Hematopoietic multipotent progenitor cell treated with erythropoietin and hydrocortisone succinate and interleukin-3 and kit ligand, for 4 days (in vitro differentiated cells): ENCODE measurements around the gene EBI3.
"Not testable (repeated sequence)": the region's sequence is repeated elsewhere in the genome, so short reads cannot be mapped to it uniquely, and the experiment has no call there.

ENCODE experiments used
- DNase-seq: peaks from one replicate; pipeline ENCODE4 v3.0.0-alpha.2; 2015

The EBI3 gene

GRCh38 chr19:4229179-4229931, at the start of gene EBI3:
TSS of gene EBI3 (plus strand) at chr19:4229523. CDS start at chr19:4229551, 28 bp downstream.
- peak; percentile 24 for DNase-seq

GRCh38 chr19:4181053-4181508, 48.2 kb upstream of the EBI3 start:
- DNase-seq = peak; percentile 87

GRCh38 chr19:4182084-4182810, 47.1 kb upstream of the EBI3 start, which contains the start of the genes ANKRD24 and SIRT6:
TSS of gene ANKRD24 (plus strand) at chr19:4182689. CDS start at chr19:4186426, 3,737 bp downstream.
TSS of gene SIRT6 (minus strand) at chr19:4182563. CDS start at chr19:4182539, 24 bp downstream.
- DNase-seq = peak; percentile 98

DNA sequence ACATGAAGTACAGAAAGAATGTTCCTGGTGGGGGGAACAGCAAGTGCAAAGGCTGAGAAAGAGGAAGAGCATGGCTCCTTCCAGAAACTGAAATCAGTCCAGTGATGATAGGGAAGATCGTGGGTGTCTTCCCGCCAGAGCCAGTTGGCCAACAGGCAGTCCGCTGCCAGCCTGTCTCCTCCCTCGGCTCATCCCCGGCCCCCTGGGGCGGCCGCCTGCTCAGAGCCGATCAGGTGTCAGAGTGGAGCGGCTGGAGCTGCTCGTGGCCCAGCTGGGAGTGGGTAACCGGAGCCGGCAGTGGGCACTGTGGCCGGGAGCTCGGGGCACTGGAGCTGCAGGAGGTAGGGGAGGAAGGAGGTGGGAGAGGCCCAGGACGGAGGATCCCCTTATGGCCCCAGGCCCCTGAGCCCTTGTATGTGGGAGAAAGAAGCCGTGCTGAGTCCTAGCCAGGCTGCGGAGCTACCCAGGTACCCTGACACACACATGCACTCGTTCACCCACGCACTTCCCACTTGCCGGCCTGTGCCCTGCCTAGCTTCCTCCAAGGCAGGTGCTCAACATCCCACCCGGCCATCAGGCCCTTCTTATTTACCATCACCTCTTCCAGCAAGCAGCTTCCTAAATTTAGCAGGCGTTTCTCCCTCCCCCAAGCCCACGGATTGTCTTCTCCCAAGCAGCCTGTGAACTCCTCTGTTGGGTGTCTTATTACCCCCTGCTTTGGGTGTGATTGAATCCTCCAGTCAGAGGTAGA, 45.2 kb upstream of the EBI3 start:
- no peak for DNase-seq

DNA sequence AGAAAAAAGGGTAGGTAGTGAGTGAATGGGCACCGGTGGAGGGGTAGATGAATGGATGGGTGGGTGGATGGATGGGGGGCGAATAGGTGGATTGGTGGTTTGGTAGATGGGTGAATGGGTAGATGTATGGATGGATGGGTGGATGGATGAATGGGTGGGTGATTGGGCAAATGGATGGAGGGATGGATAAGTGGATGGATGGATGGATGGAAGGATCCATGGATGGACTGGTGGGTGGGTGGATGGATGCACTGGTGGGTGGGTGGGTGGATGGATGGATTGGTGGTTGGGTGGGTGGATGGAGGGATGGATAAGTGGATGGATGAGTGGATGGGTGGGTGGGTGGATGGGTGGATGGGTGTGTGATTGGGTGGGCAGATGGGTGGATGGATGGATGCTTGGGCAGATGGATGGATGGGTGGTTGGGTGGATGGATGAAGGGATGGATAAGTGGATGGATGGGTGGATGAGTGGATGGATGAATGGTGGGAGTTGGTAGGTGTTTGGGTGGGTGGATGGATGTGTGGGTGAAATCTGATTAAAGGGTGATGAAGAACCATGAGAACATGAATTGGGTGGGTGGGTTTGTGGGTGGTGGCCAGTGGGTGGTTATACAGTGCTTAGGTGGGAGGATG, 44.5 kb upstream of the EBI3 start:
- DNase-seq = no peak

GRCh38 chr19:4185413-4186086, 43.8 kb upstream of the EBI3 start:
- no peak for DNase-seq

- DNase-seq = peak; percentile 91
Measured at GRCh38 chr19:4186087-4186993, 43.0 kb upstream of the EBI3 start.

DNA sequence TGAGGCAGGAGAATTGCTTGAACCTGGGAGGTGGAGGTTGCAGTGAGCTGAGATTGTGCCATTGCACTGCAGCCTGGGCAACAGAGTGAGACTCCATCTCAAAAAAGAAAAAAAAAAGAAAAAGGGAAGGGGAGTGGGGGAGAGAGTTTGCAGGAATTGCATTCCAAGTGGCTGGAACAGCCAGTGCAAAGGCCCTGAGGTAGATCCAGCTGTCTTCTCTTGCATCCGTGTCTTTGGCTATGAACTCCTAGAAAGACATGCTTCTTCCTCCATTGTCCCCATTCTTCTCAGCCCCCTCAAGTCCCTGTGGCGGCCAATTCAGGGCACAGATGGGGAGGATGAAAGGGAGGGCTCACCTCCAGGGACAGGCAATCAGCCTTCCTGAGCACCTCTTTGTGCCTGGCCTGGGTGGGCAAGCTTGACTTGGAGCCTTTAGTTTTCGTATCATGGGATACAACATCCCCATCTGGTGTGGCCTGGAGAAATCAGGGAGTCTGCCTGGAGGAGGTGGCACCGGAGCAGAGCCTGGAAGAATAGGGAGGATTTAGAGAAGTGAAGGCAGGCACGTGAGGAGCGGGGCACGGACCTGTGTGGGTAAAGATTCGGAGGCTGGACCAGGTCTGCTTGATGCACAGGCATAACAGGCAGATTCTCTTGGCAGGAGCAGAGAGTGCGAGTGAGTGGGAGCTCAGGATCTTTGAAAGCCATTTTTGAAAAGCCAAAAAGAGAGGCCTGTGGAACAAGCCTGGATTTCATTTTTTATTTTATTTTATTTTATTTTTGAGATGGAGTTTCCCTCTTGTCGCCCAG, 41.8 kb upstream of the EBI3 start:
- DNase-seq = no peak

DNA sequence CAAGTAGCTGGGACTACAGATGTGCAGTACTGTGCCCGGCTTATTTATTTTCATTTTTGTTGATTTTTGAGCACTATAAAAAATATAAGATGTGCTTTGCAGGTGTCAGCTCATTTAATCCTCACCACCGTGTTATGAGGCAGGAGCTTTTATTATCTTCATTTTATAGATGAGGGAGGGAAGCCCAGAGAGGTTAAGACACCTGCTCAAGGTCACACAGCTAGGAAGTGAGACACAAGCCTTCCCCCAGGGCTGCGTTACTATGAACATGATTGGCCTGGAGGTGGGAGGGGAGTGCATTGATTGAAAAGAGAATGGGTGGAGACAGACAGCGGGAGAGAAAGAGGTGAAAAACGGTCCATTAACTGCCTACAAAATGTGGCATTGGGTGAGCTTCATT, 39.7 kb upstream of the EBI3 start:
- no peak for DNase-seq

DNA sequence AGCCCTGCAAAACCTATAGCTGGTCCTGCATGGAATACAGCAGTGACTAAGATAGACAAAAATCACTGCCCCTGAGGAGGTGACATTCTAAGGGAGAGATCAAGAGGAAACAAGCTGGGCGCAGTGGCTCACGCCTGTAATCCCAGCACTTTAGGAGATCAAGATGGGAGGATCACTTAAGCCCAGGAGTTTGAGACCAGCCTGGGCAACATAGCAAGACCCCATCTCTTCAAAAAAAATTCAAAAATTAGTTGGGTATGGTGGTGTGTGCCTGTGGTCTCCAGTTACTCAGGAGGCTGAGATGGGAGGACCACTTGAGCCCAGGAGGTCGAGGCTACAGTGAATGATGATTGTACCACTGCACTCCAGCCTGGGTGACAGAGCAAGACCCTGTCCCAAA, 36.8 kb upstream of the EBI3 start:
- DNase-seq = not testable (repeated sequence)

DNA sequence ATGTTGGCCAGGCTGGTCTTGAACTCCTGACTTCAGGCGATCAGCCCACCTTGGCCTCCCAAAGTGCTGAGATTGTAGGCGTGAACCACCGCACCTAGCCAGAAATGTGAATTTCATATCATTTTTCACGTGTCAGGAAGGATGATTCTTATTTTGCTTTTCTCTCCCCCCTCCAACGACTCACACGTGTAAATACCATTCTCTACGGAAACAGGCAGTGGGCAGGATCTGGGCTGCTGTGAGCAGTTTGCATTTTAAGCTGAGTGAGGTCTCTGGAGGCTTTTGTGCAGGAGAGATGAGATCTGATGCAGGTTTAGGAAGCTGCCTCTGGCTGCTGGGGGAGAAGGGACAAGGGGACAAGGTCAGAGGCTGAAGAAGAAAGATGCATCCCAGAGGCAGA, 35.0 kb upstream of the EBI3 start:
- no peak for DNase-seq

DNA sequence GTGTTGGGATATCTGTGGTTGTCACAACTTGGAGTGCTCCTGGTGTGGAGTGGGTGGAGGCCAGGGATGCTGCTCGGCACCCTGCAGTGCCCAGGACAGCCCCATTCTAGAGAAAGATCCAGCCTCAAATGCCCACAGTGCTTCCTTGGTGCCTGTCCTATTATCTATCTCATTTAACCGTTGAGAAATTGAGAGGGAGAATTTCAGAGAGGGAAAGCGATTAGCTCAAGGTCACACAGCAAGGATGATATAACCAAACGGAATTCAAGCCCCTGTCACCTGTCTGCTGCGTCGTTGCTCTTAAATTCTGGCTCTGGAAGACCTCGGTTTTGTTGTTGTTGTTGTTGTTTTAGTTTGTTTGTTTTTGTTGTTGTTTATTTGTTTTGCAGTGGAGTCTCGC, 33.3 kb upstream of the EBI3 start:
- DNase-seq = no peak

DNA sequence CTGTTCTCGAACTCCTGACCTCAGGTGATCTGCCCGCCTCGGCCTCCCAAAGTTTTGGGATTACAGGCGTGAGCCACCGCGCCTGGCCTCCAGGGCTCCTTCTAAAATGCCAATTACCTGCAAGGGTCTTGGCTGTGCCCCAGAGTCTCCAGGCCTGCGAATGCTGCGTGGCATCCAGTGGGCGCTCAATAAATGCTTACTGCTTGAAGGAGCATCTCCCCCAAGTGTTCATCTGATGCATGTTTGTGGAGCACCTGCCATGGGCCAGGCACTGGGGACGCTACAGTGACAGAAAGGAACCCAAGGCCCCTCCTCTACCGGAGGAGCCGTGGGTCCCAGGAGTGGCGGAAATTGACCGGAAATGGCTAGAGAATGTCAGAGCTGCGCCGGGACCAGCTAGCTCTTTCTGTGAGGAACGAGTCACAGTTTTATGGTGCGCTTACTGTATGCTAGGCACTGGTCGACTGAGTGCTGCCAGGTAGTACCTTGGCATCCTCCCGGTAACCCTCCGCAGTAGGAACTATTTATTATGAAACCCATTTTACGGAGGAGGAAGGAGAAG, 32.7 kb upstream of the EBI3 start:
- no peak for DNase-seq

- DNase-seq = no peak
Measured at GRCh38 chr19:4197228-4197624, 32.1 kb upstream of the EBI3 start.

DNA sequence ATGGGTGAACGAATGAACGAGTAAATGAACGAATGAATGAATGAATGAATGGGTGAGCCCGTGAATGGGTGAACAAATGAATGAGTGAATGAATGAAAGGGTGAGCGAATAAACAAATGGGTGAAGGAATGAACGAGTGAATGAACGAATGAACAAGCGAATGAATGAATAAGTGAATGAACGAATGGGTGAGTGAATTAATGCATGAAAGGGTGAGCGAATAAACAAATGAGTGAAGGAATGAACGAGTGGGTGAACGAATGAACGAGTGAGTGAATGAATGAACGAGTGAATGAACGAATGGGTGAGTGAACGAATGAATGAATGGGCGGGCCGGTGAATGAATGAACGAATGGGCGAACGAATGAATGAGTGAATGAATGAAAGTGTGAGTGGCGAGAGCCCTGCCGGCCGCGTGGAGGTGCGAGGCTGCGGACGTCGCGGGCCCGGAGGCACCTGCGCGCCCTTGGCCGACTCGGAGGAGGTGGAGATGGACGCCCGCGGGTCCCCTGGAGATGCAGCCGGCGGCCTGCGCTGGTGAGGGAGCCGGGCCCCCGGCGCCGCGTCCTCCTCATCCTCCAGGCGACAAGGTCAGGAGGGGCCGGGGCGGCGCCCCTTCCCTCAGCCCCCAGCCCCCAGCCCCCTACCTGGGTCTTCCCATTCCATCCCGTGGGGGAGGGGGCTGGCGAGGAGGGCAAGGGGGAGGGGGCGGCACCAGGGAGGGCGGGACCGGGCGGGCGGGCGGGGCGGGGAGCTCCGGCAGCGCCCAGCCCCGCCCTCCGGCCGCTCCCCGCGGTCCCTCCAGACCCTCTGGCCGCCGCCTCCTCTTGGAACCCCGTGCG, 31.5 kb upstream of the EBI3 start:
- DNase-seq = peak; percentile 39

- no peak for DNase-seq
Measured at GRCh38 chr19:4198467-4199126, 30.7 kb upstream of the EBI3 start.

DNA sequence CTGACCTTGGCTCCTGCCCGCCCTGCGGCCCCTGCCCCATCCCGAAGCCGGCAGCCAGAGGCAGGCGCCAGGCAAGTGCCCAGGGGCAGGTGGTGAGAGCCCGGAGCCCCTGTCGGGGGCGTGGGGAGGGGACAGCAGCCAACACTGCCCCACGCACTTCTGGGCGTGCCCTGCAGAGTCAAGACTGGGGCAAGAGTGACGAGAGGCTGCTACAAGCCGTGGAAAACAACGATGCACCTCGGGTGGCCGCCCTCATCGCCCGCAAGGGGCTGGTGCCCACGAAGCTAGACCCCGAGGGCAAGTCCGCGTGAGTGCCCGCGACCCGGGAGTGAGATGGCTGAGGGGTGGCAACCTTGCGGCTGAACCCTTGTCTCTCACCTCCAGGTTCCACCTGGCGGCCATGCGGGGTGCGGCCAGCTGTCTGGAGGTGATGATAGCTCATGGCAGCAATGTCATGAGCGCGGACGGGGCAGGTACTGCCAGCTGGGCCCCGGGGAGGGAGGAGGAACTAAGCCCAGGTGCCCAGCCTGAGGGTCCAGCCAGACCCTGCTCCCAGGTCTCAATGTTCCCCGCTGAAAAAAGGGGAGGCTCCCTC, 29.5 kb upstream of the EBI3 start:
- DNase-seq = no peak
